HUDEP-2 (cell line): ENCODE data around the gene ARAP1.

ENCODE experiments used
- DNase-seq, 76 experiments: peaks; one replicate each; lab custom pipeline; 2025; ENCODE audit not compliant: unreplicated experiment in 76 of 76; lab: John Stamatoyannopoulos, UW

The ARAP1 gene

GRCh38 chr11:72764503-72764902 is 12.3 kb upstream of the ARAP1 start:
- DNase-seq = no peak

GRCh38 chr11:72763823-72764222 is 11.6 kb upstream of the ARAP1 start:
- no peak for DNase-seq

- no peak for DNase-seq
Observed at GRCh38 chr11:72762641-72763304, 10.6 kb upstream of the ARAP1 start.

- no peak for DNase-seq
Observed at GRCh38 chr11:72760539-72761405, 8.6 kb upstream of the ARAP1 start.

- no peak for DNase-seq
Observed at GRCh38 chr11:72759468-72759985, 7.3 kb upstream of the ARAP1 start.

GRCh38 chr11:72758690-72759389 is 6.6 kb upstream of the ARAP1 start:
- peak in 16 of 76 experiments; percentile 10 to 60 (median 30) for DNase-seq

- DNase-seq = no peak
Observed at GRCh38 chr11:72758304-72758689, 6.1 kb upstream of the ARAP1 start.

- DNase-seq = no peak
Observed at GRCh38 chr11:72755713-72756285, 3.6 kb upstream of the ARAP1 start.

GRCh38 chr11:72754544-72755155 is 2.4 kb upstream of the ARAP1 start:
- DNase-seq = no peak

GRCh38 chr11:72754149-72754543 is 1.9 kb upstream of the ARAP1 start:
- no peak for DNase-seq

GRCh38 chr11:72753341-72754148 is 1.3 kb upstream of the ARAP1 start:
- peak in 1 of 76 experiments; percentile 15 for DNase-seq

GRCh38 chr11:72751116-72752087 is 806 bp downstream of the ARAP1 start:
- no peak for DNase-seq

- no peak for DNase-seq
Observed at GRCh38 chr11:72750556-72751115, 1.6 kb downstream of the ARAP1 start.

- DNase-seq = no peak
Observed at GRCh38 chr11:72750086-72750485, 2.1 kb downstream of the ARAP1 start.

- DNase-seq = no peak
Observed at GRCh38 chr11:72747289-72747855, 4.8 kb downstream of the ARAP1 start.

GRCh38 chr11:72746821-72747220 is 5.4 kb downstream of the ARAP1 start:
- no peak for DNase-seq

GRCh38 chr11:72745925-72746550 is 6.2 kb downstream of the ARAP1 start:
- no peak for DNase-seq
